Left hindlimb (tissue), 1 donor: Measurements from ENCODE around the gene NCAM2.

Experiments
- DNase-seq: peaks from one replicate; pipeline ENCODE4 v3.0.0-alpha.2; 2018

NCAM2 gene

GRCh38 chr21:21029164-21029563 lies 31.0 kb downstream of the NCAM2 start:
- DNase-seq, result peak; percentile 48

DNA sequence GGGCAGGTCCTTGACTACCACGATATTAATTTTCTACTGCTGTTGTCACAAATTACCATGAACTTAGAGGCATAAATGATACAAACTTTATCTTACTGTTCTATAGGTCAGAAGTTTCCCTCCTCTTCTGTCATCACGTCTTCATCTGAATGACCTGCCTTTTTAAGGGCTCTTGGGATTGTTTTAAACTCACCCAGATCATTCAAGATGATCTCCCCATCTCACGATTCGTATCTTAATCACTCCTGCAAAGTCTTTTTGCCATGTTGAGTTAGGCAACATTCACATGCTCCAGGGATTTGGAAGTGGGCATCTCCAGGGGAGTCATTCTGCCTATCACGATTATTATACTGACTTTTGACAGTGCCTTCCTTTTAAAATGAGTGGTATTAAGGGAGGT lies 32.1 kb downstream of the NCAM2 start:
- no peak for DNase-seq

DNA sequence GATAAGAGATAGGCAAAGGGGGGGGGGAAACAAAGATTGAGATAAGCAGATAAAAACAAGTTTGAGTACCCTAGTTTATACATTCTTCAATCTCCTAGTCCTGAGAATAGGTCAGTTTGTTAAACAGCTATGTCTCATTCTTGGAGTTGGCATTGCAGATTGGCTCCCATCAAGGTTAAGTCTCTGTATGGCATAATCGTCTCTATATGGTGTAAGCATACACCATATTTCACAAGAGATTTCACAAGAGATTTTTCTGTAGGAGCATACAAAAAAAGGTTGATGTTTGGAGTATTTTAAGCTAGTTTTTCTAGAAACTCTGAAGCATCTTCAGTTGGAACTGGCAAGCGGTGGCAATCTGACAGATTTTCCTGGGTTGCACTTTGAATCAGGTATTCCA lies 35.8 kb downstream of the NCAM2 start:
- no peak for DNase-seq

DNA sequence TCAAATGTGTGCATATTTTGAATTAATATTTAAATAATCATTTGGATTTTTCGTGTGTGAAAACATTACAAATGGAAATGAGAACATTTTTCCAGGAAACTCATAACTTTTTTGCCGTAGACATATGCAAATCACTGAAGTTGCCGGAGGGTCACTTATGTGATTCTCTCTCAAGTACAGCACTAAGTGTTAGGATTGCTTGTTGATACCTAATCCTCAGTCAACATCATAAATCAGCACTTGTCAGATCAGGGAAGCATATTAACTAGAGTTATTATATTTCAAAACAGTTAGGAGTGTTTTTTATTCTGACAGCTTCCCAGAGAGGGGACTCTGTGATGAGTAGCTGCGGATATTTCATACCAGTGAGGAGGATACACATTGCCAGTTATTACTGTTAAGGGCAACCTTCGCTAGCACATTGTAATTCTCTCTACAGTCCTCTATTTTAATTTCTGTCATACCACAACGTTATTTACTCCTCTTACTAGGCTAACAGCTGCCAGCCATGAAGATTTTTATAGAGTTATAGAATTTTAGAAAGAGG lies 41.5 kb downstream of the NCAM2 start:
- DNase-seq, result no peak

GRCh38 chr21:21045518-21045917 lies 47.3 kb downstream of the NCAM2 start:
- DNase-seq, result no peak

GRCh38 chr21:21046063-21046462 lies 47.9 kb downstream of the NCAM2 start:
- no peak for DNase-seq

DNA sequence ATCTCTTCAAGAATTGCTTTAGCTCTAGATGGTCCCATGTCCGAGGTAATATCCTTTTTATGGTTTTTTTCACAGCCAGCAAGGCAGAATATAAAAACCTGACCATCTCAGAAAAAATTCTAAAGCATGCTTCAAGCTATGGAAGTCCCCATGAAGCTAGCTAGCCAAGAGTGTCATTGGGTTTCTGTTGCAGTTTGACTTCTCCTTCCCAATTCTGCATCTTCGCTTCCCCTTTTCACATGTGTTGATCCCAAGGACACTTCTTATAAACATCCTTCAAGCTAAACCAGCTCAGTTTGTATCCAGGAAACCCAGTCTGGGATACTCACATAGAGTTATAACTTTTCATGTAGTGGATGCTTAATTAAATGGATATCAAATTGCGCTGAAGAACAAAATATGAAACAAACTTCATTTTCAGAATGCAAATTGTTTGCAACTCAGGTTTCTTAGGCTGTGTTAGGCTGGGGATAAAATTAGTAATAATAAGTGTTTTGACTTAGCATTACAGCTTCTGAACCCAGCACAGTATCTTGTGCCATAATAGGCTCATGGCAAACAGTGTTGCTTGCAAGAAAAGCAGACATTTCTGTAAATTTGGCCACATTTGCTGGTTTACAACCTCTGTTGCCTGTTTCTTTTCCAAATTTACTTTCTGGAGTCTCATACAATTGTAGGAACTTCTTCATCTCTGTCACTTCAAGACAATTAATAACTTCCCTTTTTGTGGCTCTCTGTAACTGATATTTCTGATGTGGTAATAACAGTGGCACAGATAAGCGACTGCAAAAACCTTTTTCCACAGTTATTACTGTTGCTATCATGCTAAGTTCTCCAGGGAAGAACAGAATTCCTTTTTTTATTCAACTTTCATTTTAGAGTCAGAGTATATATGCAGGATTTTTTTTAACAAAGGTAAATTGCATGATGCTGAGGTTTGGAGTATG lies 53.2 kb downstream of the NCAM2 start:
- no peak for DNase-seq

- DNase-seq, result no peak
Measured at GRCh38 chr21:21052672-21053071, 54.5 kb downstream of the NCAM2 start.

GRCh38 chr21:21057349-21058062 lies 59.3 kb downstream of the NCAM2 start:
- no peak for DNase-seq

GRCh38 chr21:21063828-21064227 lies 65.6 kb downstream of the NCAM2 start:
- no peak for DNase-seq

DNA sequence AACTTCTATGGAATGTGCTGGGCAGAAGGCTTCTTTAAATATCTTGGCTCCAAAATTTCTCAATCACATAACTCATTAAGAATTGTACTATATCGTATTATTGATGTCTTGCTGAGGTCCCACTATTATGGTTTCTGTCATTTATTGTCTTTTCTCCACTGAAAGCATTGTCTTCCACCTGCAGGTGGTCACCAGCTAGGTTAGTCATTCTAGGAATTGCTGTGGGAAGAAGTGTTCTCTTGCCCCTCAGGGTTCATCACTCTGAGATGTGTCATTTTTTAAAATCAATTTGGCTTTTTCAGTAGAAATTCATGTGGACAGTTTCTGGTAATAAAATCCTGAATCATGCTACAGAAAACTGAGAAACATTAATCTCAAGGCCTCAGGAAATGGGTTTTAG lies 66.1 kb downstream of the NCAM2 start:
- DNase-seq, result no peak

DNA sequence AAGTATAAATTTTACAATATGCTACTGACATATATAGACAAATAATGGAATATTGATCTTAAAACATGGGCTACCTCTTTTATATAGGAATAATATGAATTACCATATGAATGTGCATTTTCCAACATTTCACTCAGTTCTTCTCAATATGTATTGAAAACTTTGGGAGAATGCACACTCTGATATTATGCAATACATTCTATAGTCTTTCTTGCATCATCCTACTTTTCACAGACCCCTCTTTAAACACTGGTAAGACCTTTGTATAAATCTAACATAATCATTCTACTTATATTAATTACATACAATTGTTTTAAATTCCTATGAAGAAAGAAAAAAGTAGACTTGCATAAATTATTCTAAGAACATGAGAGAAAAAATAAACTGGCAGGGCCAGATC lies 69.2 kb downstream of the NCAM2 start:
- DNase-seq, result no peak

- no peak for DNase-seq
Measured at GRCh38 chr21:21074305-21074704, 76.1 kb downstream of the NCAM2 start.

- DNase-seq, result no peak
Measured at GRCh38 chr21:21076051-21076450, 77.8 kb downstream of the NCAM2 start.

DNA sequence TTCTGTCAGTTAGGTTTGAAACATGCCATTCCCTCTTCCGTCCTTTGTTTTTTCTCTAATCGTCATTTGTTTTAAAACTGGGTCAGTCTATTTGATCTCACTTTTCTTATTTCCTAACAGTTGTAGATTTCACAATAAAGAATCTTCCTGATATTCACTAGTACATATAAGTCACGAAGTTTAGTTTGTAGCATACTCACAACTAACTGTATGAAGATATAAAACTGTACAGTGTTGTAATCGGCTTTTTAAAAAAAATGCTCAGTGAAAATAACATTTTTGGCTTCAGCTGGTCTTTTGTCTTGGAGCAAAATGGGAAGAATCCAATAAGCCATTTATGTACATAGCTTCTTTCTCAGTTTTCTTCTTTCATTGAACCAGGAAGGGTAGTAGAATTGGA lies 78.3 kb downstream of the NCAM2 start:
- DNase-seq, result no peak

GRCh38 chr21:21079646-21080045 lies 81.4 kb downstream of the NCAM2 start:
- no peak for DNase-seq

DNA sequence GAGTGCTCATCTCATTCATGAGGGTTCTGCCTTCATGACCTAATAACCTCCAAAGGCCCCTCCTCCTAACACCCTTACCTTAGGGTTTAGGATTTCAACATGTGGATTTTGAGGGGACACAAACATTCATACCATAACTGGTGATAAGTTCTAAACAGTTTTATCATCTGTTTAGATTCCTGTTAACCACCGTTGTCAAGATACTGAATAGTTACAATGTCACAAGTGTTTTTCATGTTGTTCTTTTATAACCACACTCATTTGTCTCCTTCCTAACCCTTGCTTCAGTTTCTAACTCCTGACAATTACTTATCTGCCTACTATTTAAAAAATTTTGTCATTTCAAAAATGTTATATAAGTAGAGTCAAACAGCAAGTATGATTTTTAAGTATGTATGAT lies 86.0 kb downstream of the NCAM2 start:
- no peak for DNase-seq

DNA sequence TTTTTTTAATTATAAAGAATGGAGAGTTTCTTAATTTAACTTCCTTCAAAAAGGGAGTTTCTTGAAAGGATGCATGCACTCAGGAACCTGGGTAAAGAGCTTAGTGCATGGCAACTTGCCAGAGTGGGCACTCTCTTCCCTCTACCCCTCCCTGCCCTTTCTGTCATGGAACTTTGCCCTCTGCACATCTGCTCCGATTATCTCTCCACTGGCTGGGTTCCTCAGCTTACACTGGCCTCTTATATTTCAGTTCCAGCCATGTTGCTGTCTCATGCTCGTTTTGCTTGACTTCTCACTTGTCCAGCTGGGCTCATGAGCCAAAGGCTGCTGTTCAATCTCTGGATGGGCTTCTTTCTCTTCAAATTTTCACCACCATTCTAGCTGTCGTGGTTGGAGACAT lies 87.0 kb downstream of the NCAM2 start:
- no peak for DNase-seq

DNA sequence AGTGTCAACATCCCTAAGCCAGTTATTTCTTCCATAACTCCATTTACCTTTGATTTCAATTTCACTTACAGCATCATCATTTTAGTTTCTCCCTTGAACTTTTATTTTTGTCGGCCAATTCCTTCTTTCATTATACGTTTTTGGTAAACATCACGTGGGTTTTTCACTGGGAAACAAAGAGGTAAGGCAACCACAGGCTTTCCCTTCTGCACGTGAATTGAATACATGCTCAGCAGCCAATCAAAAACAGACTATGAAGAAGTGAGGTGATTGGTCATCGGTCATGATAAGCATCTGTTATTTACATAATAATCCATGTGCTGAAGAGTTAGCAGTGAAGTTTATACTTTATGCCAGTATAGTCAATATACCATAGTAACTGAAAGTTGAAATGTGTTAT lies 98.7 kb downstream of the NCAM2 start:
- no peak for DNase-seq

DNA sequence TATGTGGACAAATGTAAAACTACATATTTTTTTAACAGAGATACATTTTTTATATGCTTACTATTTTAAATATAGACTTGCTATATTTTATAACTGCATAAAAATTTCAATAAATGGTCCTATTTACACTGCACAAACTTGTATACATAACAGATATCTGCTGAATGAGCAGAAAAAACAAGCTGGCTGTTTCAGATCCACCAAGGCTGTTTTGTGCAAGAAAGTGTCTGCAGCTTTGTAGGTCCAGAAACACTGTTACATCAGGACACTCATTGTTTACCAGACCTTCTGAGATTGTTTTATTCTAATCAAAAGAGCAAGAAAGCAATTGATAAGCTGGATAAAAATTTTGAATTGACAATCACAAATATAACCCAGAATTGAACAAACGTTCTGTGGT lies 99.3 kb downstream of the NCAM2 start:
- DNase-seq, result no peak

GRCh38 chr21:21101911-21102310 lies 103.7 kb downstream of the NCAM2 start:
- DNase-seq, result peak; percentile 25

DNA sequence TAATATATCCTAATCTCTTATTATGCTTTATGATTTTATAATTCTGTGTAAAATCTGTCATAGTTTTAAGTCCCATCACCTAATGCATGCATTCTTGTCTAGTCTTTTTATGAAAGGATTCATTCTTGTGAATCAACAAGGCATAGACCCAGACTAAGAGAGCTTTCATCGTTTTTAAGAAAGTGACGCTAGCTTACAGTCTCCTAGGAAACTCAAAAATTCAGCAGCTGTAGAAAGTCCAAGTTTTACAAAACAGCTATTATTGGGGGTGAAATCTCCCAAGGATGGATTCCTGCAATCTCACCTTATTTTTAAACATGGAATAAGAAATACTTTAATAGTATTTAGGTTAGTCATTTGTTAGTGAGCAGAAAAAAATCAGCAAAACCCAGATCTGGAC lies 104.7 kb downstream of the NCAM2 start:
- DNase-seq, result no peak

- no peak for DNase-seq
Measured at GRCh38 chr21:21103692-21104091, 105.5 kb downstream of the NCAM2 start.

DNA sequence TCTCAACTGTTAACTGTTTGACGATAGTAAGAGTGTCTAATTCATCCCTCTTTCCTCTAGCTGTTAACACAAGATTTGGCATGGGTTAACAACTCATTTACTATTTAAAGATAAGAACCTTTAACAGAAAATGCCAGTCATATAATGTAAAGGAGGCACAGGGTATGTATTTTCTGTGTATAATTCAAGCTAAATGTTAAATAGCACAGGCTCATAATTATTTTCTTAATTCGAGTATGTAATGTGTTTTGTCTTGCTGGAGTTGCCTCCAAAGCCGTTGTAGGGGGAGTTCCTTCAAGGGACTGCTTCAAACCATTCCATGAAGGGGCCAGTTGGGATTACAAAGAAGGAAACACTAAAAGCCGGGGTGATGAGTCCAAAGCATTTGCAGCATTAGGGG lies 111.5 kb downstream of the NCAM2 start:
- no peak for DNase-seq
